Panc1 (cell line): ENCODE data around the gene CCHCR1. TPM values are rescaled to one million over a fixed set of nuclear protein-coding genes. Genes with fewer than 3 reads are reported as not detected.

ENCODE experiments used
- ATAC-seq: fragments of 200-7000 bp; cut with Tn5 transposase; 2 replicates; pipeline ENCODE4 v1.9.1; 2020; ENCODE audit warnings: mild to moderate bottlenecking, moderate library complexity
- BruUV-seq: library from RNA; stranded (reverse); fragments of 400-500 nt; replicated peaks from 2 replicates; lab custom pipeline; 2021; lab: Mats Ljungman, UMichigan
- CTCF ChIA-PET: fragments of 300-600 bp; sonication (Branson Sonifier 250); formaldehyde crosslinking; loops from one replicate; lab custom pipeline; 2022; ENCODE audit warnings: antibody characterized with exemption; lab: Charles Lee
- POLR2A ChIA-PET: fragments of 300-600 bp; sonication (Branson Sonifier 250); formaldehyde crosslinking; loops from one replicate; lab custom pipeline; 2022; ENCODE audit warnings: antibody characterized with exemption; lab: Charles Lee
- DNase-seq: peaks from one replicate; pipeline ENCODE4 v3.0.0-alpha.2; 2010; ENCODE audit warnings: low read depth, low spot score
- H3K27ac ChIP-seq: 2 replicates; pipeline ENCODE4 v1.5.1; 2011; ENCODE audit warnings: mild to moderate bottlenecking, low read length, inconsistent platforms
- H3K27me3 ChIP-seq: fragments of 200-500 bp; sonication (Bioruptor generic); 2 replicates; pipeline ENCODE4 v1.6.0; 2014; ENCODE audit warnings: low read length, inconsistent platforms; ENCODE audit not compliant: control insufficient read depth, insufficient read depth
- H3K36me3 ChIP-seq: fragments of 200-500 bp; sonication (Bioruptor generic); 2 replicates; pipeline ENCODE4 v1.5.1; 2014; ENCODE audit warnings: inconsistent platforms, mild to moderate bottlenecking, low read length, moderate library complexity; ENCODE audit not compliant: control insufficient read depth, insufficient read depth
- H3K4me1 ChIP-seq: 2 replicates; pipeline ENCODE4 v1.5.1; 2011; ENCODE audit warnings: inconsistent platforms, mild to moderate bottlenecking, low read length, moderate library complexity; ENCODE audit not compliant: control insufficient read depth, insufficient read depth
- H3K4me3 ChIP-seq, 2 experiments: 2 replicates each; pipeline ENCODE4 v1.5.1; 2011 to 2012; ENCODE audit warnings: low read depth in 2 of 2, low read length in 2 of 2, mild to moderate bottlenecking in 2 of 2, inconsistent platforms in 1 of 2, moderate library complexity in 1 of 2
- H3K9me3 ChIP-seq: fragments of 200-500 bp; sonication (Bioruptor generic); 2 replicates; pipeline ENCODE4 v1.5.1; 2014; ENCODE audit warnings: low read depth, mild to moderate bottlenecking, inconsistent platforms, low read length, moderate library complexity; ENCODE audit not compliant: control insufficient read depth, insufficient read depth
- CTCF ChIP-seq: fragments of 450-650 bp; IDR thresholded peaks from 2 replicates; pipeline ENCODE4 v1.5.1; 2017; ENCODE audit warnings: mild to moderate bottlenecking
- POLR2AphosphoS5 ChIP-seq: IDR thresholded peaks from 2 replicates; pipeline ENCODE4 v1.6.1; 2012; ENCODE audit warnings: mild to moderate bottlenecking, low read depth, low read length, moderate library complexity
- REST ChIP-seq, 2 experiments: IDR thresholded peaks; 2 replicates each; pipeline ENCODE4 v1.6.1; 2011 to 2012; ENCODE audit warnings: low read depth in 2 of 2, control low read depth in 1 of 2, low read length in 1 of 2, mild to moderate bottlenecking in 1 of 2, moderate library complexity in 1 of 2; ENCODE audit not compliant: insufficient read depth in 1 of 2
- SIN3A ChIP-seq: IDR thresholded peaks from 2 replicates; pipeline ENCODE4 v1.6.1; 2012; ENCODE audit warnings: low read depth, mild to moderate bottlenecking, low read length, moderate library complexity, borderline replicate concordance; ENCODE audit not compliant: insufficient read depth
- TCF7L2 ChIP-seq: IDR thresholded peaks from 2 replicates; pipeline ENCODE4 v1.6.1; 2011; ENCODE audit warnings: mild to moderate bottlenecking, low read depth, low read length, inconsistent platforms
- in situ Hi-C: cut with HindIII; loops from 2 replicates; pipeline ENCODE4 v1.10.0; 2016; ENCODE audit warnings: low sequenced_read_pairs, low pct_unique_long_range_greater_than_20kb
- intact Hi-C: fragments of 100-400 bp; cut with micrococcal nuclease; formaldehyde crosslinking; loops from one replicate; pipeline ENCODE4 v1.10.0; 2022; ENCODE audit not compliant: unreplicated experiment
- total RNA-seq: library from RNA; stranded (reverse); gene quantifications from one replicate; pipeline ENCODE4 v1.2.1, GENCODE V29; 2021; ENCODE audit not compliant: unreplicated experiment

Gene CCHCR1
- total RNA-seq, 1 experiment from 2014 or later = 37.1 TPM

GRCh38 chr6:31171931-31172905 is 14.6 kb upstream of the CCHCR1 start:
- Histone ChIP-seq H3K4me1 (no peaks in the 10 kb centered on the region), H3K36me3 (no peaks in the 10 kb centered on the region), H3K27ac (no peak overlapping the region), H3K4me3 (no peak overlapping the region), H3K27me3 (no peaks in the 10 kb centered on the region), H3K9me3 (no peaks in the 10 kb centered on the region)
- ChIA-PET POLR2A (no interaction called here), CTCF (no interaction called here)
- BruUV-seq = no TSS peak
- no peak for TF ChIP-seq REST (IDR thresholded peaks at IDR 0.05; ENCODE audit: insufficient read depth in 1 of 2, low read depth in 2 of 2, low read length in 1 of 2)
- TF ChIP-seq CTCF = no peak
- no peak for TF ChIP-seq TCF7L2
- no peak for TF ChIP-seq SIN3A
- TF ChIP-seq POLR2AphosphoS5 = no peak
- intact Hi-C loops = no loop called here
- no peak for ATAC-seq
- in situ Hi-C loops = no loop called here
- no peak for DNase-seq

- in situ Hi-C loops = no loop called here
- Histone ChIP-seq H3K4me3 (no peak overlapping the region), H3K27ac (no peak overlapping the region), H3K36me3 (no peaks in the 10 kb centered on the region), H3K27me3 (no peaks in the 10 kb centered on the region), H3K9me3 (no peaks in the 10 kb centered on the region), H3K4me1 (no peaks in the 10 kb centered on the region)
- DNase-seq (no peak), ATAC-seq (no peak)
- BruUV-seq = no TSS peak
- intact Hi-C loops = no loop called here
- ChIA-PET CTCF (no interaction called here), POLR2A (no interaction called here)
- TF ChIP-seq SIN3A (no peak), CTCF (no peak), TCF7L2 (no peak), POLR2AphosphoS5 (no peak), REST (IDR thresholded peaks at IDR 0.05; ENCODE audit: insufficient read depth in 1 of 2, low read depth in 2 of 2, low read length in 1 of 2) (no peak)
Observed at GRCh38 chr6:31170987-31171671, 13.5 kb upstream of the CCHCR1 start.
